GM19468 (cell line): Measurements from ENCODE around the gene CD83.

Experiments
- ATAC-seq: cut with Tn5 transposase; IDR thresholded peaks from one replicate; pipeline ENCODE4 v1.9.1; 2021; ENCODE audit warnings: mild to moderate bottlenecking, moderate library complexity, moderate number of reproducible peaks; ENCODE audit not compliant: unreplicated experiment; ENCODE audit errors: extremely low read depth

The CD83 gene

GRCh38 chr6:14089224-14089623, 28.3 kb upstream of the CD83 start:
- no peak for ATAC-seq

- ATAC-seq, result no peak
These were observed 26.1 kb upstream of the CD83 start for GRCh38 chr6:14091339-14091978.

- no peak for ATAC-seq
These were observed 25.3 kb upstream of the CD83 start for GRCh38 chr6:14092316-14092715.

- ATAC-seq, result no peak
These were observed 24.5 kb upstream of the CD83 start for GRCh38 chr6:14092838-14093789.

- no peak for ATAC-seq
These were observed 22.9 kb upstream of the CD83 start for GRCh38 chr6:14094721-14095120.

- no peak for ATAC-seq
These were observed 22.1 kb upstream of the CD83 start for GRCh38 chr6:14095437-14095836.

GRCh38 chr6:14100138-14100537, 17.4 kb upstream of the CD83 start:
- no peak for ATAC-seq

GRCh38 chr6:14100966-14101365, 16.6 kb upstream of the CD83 start:
- no peak for ATAC-seq

- no peak for ATAC-seq
These were observed 15.2 kb upstream of the CD83 start for GRCh38 chr6:14102383-14102782.

- no peak for ATAC-seq
These were observed 12.0 kb upstream of the CD83 start for GRCh38 chr6:14105547-14105946.

GRCh38 chr6:14107000-14107399, 10.6 kb upstream of the CD83 start:
- ATAC-seq, result no peak

- no peak for ATAC-seq
These were observed 9.7 kb upstream of the CD83 start for GRCh38 chr6:14107711-14108494.

- ATAC-seq, result peak; percentile 10
These were observed 8.8 kb upstream of the CD83 start for GRCh38 chr6:14108571-14109410.

GRCh38 chr6:14109411-14109826, 8.2 kb upstream of the CD83 start:
- ATAC-seq, result no peak

- ATAC-seq, result peak; percentile 38
These were observed 7.4 kb upstream of the CD83 start for GRCh38 chr6:14110001-14110818.

- no peak for ATAC-seq
These were observed 3.6 kb upstream of the CD83 start for GRCh38 chr6:14113976-14114375.

- ATAC-seq, result no peak
These were observed 493 bp downstream of the CD83 start for GRCh38 chr6:14118091-14118439.

- no peak for ATAC-seq
These were observed 874 bp downstream of the CD83 start for GRCh38 chr6:14118446-14118845.

GRCh38 chr6:14119784-14120183, 2.2 kb downstream of the CD83 start:
- no peak for ATAC-seq
